ENCODE measurements around the gene LMNTD1.

LMNTD1 gene

GRCh38 chr12:25531502-25532052 is 21.5 kb downstream of the LMNTD1 start:
- no peak for TF ChIP-seq ATF2 (tag by site-specific recombination; IDR thresholded peaks at IDR 0.05; ENCODE audit: low read depth)
- no peak for TF ChIP-seq HIC1 (tag by site-specific recombination; IDR thresholded peaks at IDR 0.05)
- peak; percentile 94 for TF ChIP-seq ZNF558 (tag by site-specific recombination; IDR thresholded peaks at IDR 0.05)
- no peak for TF ChIP-seq REPIN1 (tag by site-specific recombination; IDR thresholded peaks at IDR 0.05; ENCODE audit: low read depth)
- TF ChIP-seq ZNF571 (tag by site-specific recombination; IDR thresholded peaks at IDR 0.05), result no peak
- Histone ChIP-seq H3K9me3 (ENCODE audit: control insufficient read depth, insufficient read depth, low read depth, low read length) (no peaks in the 10 kb centered on the region), H3K4me3 (ENCODE audit: low read depth, low read length) (no peak overlapping the region), H3K4me1 (ENCODE audit: control insufficient read depth, insufficient read depth, low read length) (no peaks in the 10 kb centered on the region), H3K27ac (ENCODE audit: extremely low read depth, low read depth, low read length) (no peak overlapping the region), H3K36me3 (ENCODE audit: control insufficient read depth in 2 of 2, insufficient read depth in 1 of 2, low read length in 2 of 2) (no peaks in the 10 kb centered on the region)
- ChIA-PET POLR2A (no interaction called here), CTCF (no interaction called here)

- no peaks in the 10 kb centered on the region for H3K9me3 ChIP-seq (ENCODE audit: control insufficient read depth, insufficient read depth, low read depth, low read length)
- H3K4me3 ChIP-seq (ENCODE audit: low read depth, low read length), result no peak overlapping the region
- TF ChIP-seq ZFP37 (tag by site-specific recombination; IDR thresholded peaks at IDR 0.05) (no peak), SCRT1 (tag by site-specific recombination; IDR thresholded peaks at IDR 0.05; ENCODE audit: borderline replicate concordance) (no peak), ZBTB26 (tag by site-specific recombination; optimal IDR thresholded peaks at IDR 0.05) (no peak), ZNF274 (IDR thresholded peaks at IDR 0.05; ENCODE audit: low read length) (no peak), ZNF274 (tag by site-specific recombination; IDR thresholded peaks at IDR 0.05; ENCODE audit: borderline replicate concordance) (no peak), ZNF830 (tag by site-specific recombination; IDR thresholded peaks at IDR 0.05; ENCODE audit: low read depth) (no peak), KLF10 (tag by site-specific recombination; IDR thresholded peaks at IDR 0.05) (no peak)
- no peaks in the 10 kb centered on the region for H3K36me3 ChIP-seq (ENCODE audit: control insufficient read depth in 2 of 2, insufficient read depth in 1 of 2, low read length in 2 of 2)
- ChIA-PET POLR2A (no interaction called here), CTCF (interaction anchor here (0.6 kb wide), 1 partner anchor 488 kb away, joined by 3 read pairs; no protein-coding TSS in a partner anchor)
- H3K27ac ChIP-seq (ENCODE audit: extremely low read depth, low read depth, low read length), result no peak overlapping the region
- H3K4me1 ChIP-seq (ENCODE audit: control insufficient read depth, insufficient read depth, low read length), result no peaks in the 10 kb centered on the region
These were observed 23.3 kb downstream of the LMNTD1 start for GRCh38 chr12:25529738-25530137.

- no peaks in the 10 kb centered on the region for H3K9me3 ChIP-seq (ENCODE audit: control insufficient read depth, insufficient read depth, low read depth, low read length)
- no peaks in the 10 kb centered on the region for H3K36me3 ChIP-seq (ENCODE audit: control insufficient read depth in 2 of 2, insufficient read depth in 1 of 2, low read length in 2 of 2)
- CTCF ChIA-PET, result interaction anchor here (0.7 to 1.2 kb wide), 3 partner anchors 30 to 91 kb away, joined by 3 to 4 read pairs (median 3); no protein-coding TSS in a partner anchor
- no peak overlapping the region for H3K27ac ChIP-seq (ENCODE audit: extremely low read depth, low read depth, low read length)
- POLR2A ChIA-PET, result no interaction called here
- H3K4me3 ChIP-seq (ENCODE audit: low read depth, low read length), result no peak overlapping the region
- no peaks in the 10 kb centered on the region for H3K4me1 ChIP-seq (ENCODE audit: control insufficient read depth, insufficient read depth, low read length)
- TF ChIP-seq ZNF112 (tag by site-specific recombination; IDR thresholded peaks at IDR 0.05) (no peak), ZNF704 (tag by site-specific recombination; IDR thresholded peaks at IDR 0.05) (no peak), ZNF292 (tag by site-specific recombination; IDR thresholded peaks at IDR 0.05; ENCODE audit: borderline replicate concordance, low read depth) (no peak), PBX3 (CRISPR knock-in tag; IDR thresholded peaks at IDR 0.05) (no peak), ZNF473 (tag by site-specific recombination; IDR thresholded peaks at IDR 0.05) (no peak), ZBTB11 (tag by site-specific recombination; conservative IDR thresholded peaks at IDR 0.05; ENCODE audit: low read depth) (no peak), ZEB2 (tag by site-specific recombination; IDR thresholded peaks at IDR 0.05) (no peak), ZNF843 (tag by site-specific recombination; IDR thresholded peaks at IDR 0.05) (no peak), ZNF747 (tag by site-specific recombination; IDR thresholded peaks at IDR 0.05) (no peak)
These were observed 26.3 kb downstream of the LMNTD1 start for GRCh38 chr12:25526778-25527177.
